ENCODE data around the gene TNFRSF25.

The TNFRSF25 gene

GRCh38 chr1:6474815-6475282, 8.9 kb upstream of the TNFRSF25 start:
- Histone ChIP-seq H3K9me3 (no peaks in the 10 kb centered on the region), H3K4me1 (no peaks in the 10 kb centered on the region), H3K4me3 (ENCODE audit: low read depth, low read length) (no peak overlapping the region), H3K36me3 (no peaks in the 10 kb centered on the region), H3K27me3 (no peaks in the 10 kb centered on the region)
- TF ChIP-seq CTCF (IDR thresholded peaks at IDR 0.05; ENCODE audit: low read depth, low read length) = no peak
- DNase-seq = no peak

GRCh38 chr1:6473974-6474814, 8.2 kb upstream of the TNFRSF25 start:
- TF ChIP-seq CTCF (IDR thresholded peaks at IDR 0.05; ENCODE audit: low read depth, low read length) = no peak
- no peak for DNase-seq
- H3K36me3 ChIP-seq = no peaks in the 10 kb centered on the region

GRCh38 chr1:6473156-6473555, 7.2 kb upstream of the TNFRSF25 start:
- Histone ChIP-seq H3K36me3 (no peaks in the 10 kb centered on the region), H3K4me3 (ENCODE audit: low read depth, low read length) (no peak overlapping the region)

More at GRCh38 chr1:6473974-6474814, 8.2 kb upstream of the TNFRSF25 start:
- no peak overlapping the region for H3K4me3 ChIP-seq (ENCODE audit: low read depth, low read length)
- no peaks in the 10 kb centered on the region for H3K9me3 ChIP-seq
- H3K4me1 ChIP-seq = no peaks in the 10 kb centered on the region
- H3K27me3 ChIP-seq = no peaks in the 10 kb centered on the region

DNA sequence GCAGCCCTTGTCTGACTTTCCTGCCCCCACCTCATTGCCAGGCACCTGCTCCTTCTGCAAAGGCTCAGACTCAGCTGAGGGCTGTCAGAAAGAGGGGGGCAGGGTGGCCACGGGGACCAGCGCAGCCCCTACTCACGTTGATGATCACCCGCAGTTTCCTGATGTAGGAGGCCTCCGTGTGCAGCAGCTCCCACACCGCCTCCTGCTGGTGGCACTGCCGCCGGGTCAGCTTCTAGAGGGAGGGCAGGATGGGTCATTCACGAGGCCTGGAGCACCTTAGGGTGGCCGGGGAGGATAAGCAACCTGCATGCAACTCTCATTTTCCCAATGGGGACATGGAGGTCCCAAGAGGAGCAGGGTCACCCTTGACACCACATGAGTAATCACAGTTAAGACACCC, 6.4 kb upstream of the TNFRSF25 start:
- Histone ChIP-seq H3K4me1 (no peaks in the 10 kb centered on the region), H3K9me3 (no peaks in the 10 kb centered on the region), H3K4me3 (ENCODE audit: low read depth, low read length) (no peak overlapping the region), H3K27me3 (no peaks in the 10 kb centered on the region), H3K36me3 (no peaks in the 10 kb centered on the region)
- TF ChIP-seq CTCF (IDR thresholded peaks at IDR 0.05; ENCODE audit: low read depth, low read length) = no peak
- no peak for DNase-seq

More at GRCh38 chr1:6473156-6473555, 7.2 kb upstream of the TNFRSF25 start:
- DNase-seq = no peak
- no peaks in the 10 kb centered on the region for H3K9me3 ChIP-seq
- H3K27me3 ChIP-seq = no peaks in the 10 kb centered on the region
- TF ChIP-seq CTCF (IDR thresholded peaks at IDR 0.05; ENCODE audit: low read depth, low read length) = no peak
- no peaks in the 10 kb centered on the region for H3K4me1 ChIP-seq

GRCh38 chr1:6471970-6472368, 6.0 kb upstream of the TNFRSF25 start:
- TF ChIP-seq CTCF (IDR thresholded peaks at IDR 0.05; ENCODE audit: low read depth, low read length) = no peak
- DNase-seq = no peak
- H3K9me3 ChIP-seq = no peaks in the 10 kb centered on the region
- no peak overlapping the region for H3K4me3 ChIP-seq (ENCODE audit: low read depth, low read length)
- H3K36me3 ChIP-seq = no peaks in the 10 kb centered on the region
- H3K4me1 ChIP-seq = no peaks in the 10 kb centered on the region
- no peaks in the 10 kb centered on the region for H3K27me3 ChIP-seq
